Vagina (tissue), 2 donors: Measurements from ENCODE around the gene SET.
"Not testable (repeated sequence)": the region's sequence is repeated elsewhere in the genome, so short reads cannot be mapped to it uniquely, and the experiment has no call there.

Source experiments
- CTCF ChIP-seq, 3 experiments: fragments of 450-650 bp in 2 of 3; fragments of 200-600 bp in 1 of 3; sonication (generic) in 1 of 3; IDR thresholded peaks; one replicate each; pipeline ENCODE4 v1.5.1; 2017 to 2019; ENCODE audit warnings: antibody characterized with exemption in 3 of 3, mild to moderate bottlenecking in 2 of 3, moderate library complexity in 2 of 3
- POLR2A ChIP-seq, 2 donors: fragments of 450-650 bp; IDR thresholded peaks; one replicate each; pipeline ENCODE4 v1.6.1; 2017; ENCODE audit warnings: antibody characterized with exemption in 2 of 2, mild to moderate bottlenecking in 2 of 2, moderate library complexity in 2 of 2

DNA sequence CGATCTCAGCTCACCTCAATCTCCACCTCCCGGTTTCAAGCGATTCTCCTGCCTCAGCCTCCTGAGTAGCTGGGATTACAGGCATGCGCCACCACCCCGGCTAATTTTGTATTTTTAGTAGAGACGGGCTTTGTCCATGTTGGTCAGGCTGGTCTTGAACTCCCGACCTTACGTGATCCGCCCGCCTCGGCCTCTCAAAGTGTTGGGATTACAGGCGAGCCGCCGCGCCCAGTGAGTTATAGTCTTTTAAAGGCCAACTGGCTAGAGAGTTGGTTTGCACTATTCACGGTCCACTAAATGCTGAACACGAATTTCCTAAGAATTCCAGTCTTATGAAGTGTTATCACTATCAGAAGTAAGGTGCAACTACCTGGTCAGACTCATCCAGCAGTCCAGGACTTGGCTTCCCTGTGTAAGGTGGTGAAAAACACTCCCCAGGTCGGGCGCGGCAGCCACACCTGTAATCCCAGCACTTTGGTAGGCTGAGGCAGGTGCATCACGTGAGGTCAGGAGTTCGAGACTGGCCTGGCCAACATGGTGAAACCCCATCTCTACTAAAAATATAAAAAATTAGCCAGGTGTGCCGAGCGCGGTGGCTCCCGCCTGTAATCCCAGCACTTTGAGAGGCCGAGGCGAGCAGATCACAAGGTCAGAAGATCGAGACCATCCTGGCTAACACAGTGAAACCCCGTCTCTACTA, 10.2 kb downstream of the SET start:
- not testable (repeated sequence) for TF ChIP-seq CTCF, POLR2A (IDR thresholded peaks at IDR 0.05)
